NCI-H345 treated with DMSO at 0.1 percent for 48 hours (cell line): ENCODE measurements around the gene BAD.

Experiments used
- DNase-seq: peaks from one replicate; lab custom pipeline; 2025; ENCODE audit not compliant: unreplicated experiment; lab: John Stamatoyannopoulos, UW

BAD gene

GRCh38 chr11:64232967-64233315, 51.5 kb downstream of the BAD start:
- no peak for DNase-seq

- DNase-seq = no peak
Measured at GRCh38 chr11:64232182-64232966, 52.1 kb downstream of the BAD start.

GRCh38 chr11:64231546-64231945, 52.9 kb downstream of the BAD start:
- DNase-seq = no peak

GRCh38 chr11:64230985-64231365, 53.5 kb downstream of the BAD start:
- DNase-seq = no peak

GRCh38 chr11:64230171-64230984, 54.1 kb downstream of the BAD start, which contains the start of gene DNAJC4:
Gene DNAJC4 (plus strand): TSS chr11:64230548. CDS start chr11:64230855, 307 bp downstream.
- peak; percentile 90 for DNase-seq

- DNase-seq = no peak
Measured at GRCh38 chr11:64229744-64230170, 54.7 kb downstream of the BAD start.

- DNase-seq = no peak
Measured at GRCh38 chr11:64229090-64229743, 55.2 kb downstream of the BAD start.

- no peak for DNase-seq
Measured at GRCh38 chr11:64227405-64227956, 57.0 kb downstream of the BAD start.

- DNase-seq = peak; percentile 18
Measured at GRCh38 chr11:64226507-64227051, 57.9 kb downstream of the BAD start.

- DNase-seq = peak; percentile 72
Measured at GRCh38 chr11:64225608-64226506, 58.6 kb downstream of the BAD start, which contains the start of the genes NUDT22 and TRPT1. Gene NUDT22 (plus strand): TSS chr11:64226274. CDS start chr11:64226653, 379 bp downstream. Gene TRPT1 (minus strand): TSS chr11:64226186. CDS start chr11:64225860, 326 bp downstream.

- DNase-seq = no peak
Measured at GRCh38 chr11:64224891-64225607, 59.4 kb downstream of the BAD start.

- DNase-seq = no peak
Measured at GRCh38 chr11:64224151-64224890, 60.1 kb downstream of the BAD start.

GRCh38 chr11:64223001-64223651, 61.3 kb downstream of the BAD start:
- DNase-seq = no peak

- no peak for DNase-seq
Measured at GRCh38 chr11:64222651-64223000, 61.8 kb downstream of the BAD start.

GRCh38 chr11:64220798-64221197, 63.7 kb downstream of the BAD start:
- DNase-seq = no peak

GRCh38 chr11:64220271-64220670, 64.2 kb downstream of the BAD start:
- no peak for DNase-seq
